GM19025 (cell line): ENCODE data around the gene ZMIZ1.

ENCODE experiments used
- ATAC-seq: cut with Tn5 transposase; IDR thresholded peaks from one replicate; pipeline ENCODE4 v1.9.1; 2021; ENCODE audit warnings: mild to moderate bottlenecking, low read depth, moderate library complexity; ENCODE audit not compliant: unreplicated experiment

ZMIZ1 gene

DNA sequence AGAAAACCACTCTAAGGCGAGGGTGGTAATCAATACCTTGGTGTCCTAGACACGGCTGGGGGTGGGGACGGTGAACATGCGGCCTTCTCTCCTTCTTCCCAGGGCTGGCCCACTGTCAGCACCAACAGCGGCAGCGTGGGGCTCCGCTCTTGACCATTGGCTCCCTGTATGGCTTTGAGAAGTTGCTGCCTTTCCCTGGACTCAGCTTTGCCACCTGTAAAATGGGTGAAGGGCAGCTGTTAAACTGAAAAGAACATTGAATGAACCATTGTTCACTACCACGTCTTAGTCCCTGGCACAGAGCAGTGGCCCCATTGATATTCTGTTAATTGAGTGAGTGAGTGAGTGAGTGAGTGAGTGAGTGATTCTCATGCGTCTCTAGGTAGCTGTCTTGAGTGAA lies 95.3 kb downstream of the ZMIZ1 start:
- no peak for ATAC-seq

DNA sequence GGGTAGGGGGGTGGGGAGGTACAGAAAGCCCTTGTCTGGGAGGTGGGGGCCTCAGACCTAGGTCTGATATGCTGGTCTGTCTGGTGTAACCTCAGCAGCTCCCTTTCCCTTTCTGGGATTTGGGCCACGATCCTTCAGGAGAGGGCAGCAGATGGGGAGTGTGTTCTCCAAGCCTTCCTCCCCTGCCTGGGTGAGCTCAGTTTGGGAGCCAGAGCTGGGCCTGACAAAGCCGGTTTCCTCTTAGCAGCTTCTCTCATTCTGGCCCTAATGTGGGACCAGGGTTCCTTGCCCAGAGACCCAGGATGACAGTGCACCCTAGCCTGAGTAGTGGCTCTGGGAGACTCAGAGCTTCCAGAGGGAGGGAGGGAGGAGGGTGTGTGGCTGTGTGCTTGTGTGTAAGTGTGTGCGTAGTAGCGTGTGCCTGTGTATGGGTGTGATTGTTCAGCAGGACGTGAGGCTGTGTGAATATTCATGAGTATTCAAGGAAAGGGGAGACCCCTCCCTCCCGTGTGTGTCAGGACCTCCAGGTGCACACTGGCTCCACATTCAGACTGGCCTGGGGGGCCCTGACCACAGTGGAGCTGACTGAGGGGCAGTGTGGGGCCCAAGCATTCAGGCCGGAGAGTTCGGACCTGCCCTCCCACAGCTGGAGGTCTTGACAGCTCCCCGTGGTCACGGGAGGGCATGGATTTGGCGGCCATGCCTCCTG lies 96.5 kb downstream of the ZMIZ1 start:
- no peak for ATAC-seq

DNA sequence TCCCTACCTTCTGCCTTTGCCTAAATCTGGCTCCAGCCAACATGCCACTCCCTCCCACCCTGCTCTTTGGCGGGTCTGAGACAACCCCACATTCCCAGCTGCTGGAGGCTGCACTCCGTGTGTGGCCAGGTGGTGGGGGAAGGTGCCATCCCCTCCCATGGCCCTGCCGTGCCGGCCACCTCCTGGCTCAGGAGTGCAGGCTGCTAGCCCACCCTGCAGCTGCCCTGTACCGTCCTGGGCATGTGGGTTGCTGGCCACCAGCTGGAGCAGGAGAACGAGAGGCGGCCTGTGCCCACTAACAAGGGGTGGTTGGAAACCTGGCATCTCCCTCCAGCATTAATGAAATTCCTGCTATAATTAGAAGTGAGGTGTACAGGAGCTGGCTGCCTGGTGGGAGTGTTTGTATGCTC lies 97.6 kb downstream of the ZMIZ1 start:
- ATAC-seq, result no peak

DNA sequence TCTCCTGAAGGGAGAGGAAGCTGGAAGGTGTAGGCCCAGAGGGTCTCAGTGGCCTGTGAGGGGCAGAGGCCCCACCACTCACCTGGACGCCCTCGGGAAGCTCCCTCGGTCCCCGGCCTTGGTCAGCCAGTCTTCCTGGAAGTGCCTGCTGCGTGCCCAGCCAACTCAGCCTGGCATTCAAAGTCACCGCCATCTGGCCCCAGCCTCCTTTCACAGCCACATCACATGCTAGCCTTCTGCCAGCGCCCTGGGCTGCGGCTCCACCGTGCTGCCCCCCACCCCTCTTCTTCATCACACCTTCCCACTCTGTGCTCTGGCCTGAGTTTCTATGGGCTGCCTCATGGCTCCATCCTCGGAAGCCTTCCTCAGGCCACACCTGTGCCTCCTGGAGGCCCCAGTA lies 98.0 kb downstream of the ZMIZ1 start:
- no peak for ATAC-seq

DNA sequence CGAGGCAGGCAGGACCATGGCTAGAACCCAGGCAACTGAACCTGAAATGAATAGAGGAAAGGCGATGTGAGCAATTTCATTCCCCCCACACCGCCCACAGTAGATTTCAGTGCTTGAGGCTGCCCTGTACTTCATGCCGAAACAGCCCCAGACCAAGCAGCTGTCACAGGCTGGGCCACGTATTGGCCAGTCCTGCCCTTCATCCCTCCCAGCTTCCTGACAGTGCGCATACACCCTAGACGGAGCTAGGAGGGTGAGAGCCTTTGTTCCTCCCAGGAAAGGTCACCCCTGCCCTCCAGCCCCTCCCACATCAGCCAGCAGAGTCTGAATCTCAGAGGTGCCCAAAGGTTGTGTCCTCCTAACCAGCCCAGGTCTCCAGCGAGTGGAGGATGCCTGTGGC lies 98.8 kb downstream of the ZMIZ1 start:
- ATAC-seq, result no peak

DNA sequence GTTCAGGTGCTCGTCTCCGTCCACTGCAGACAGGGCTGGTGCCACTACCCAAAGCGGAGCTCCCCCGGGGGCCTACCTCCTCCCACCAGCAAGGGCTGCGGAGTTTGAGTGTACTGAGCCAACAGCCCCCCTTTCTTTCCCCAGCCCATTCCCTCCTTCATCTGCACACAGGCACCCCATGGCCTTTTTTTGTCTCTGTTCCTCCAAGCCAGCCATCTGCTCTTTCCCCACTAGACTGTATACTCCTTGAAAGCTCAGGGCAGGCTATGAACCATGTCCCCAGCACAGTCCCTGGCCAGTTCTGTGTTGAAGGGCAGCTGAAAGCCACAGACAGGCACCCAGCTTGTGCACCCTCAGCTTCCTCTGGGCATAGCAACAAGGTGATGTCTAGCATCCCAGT lies 99.4 kb downstream of the ZMIZ1 start:
- no peak for ATAC-seq

DNA sequence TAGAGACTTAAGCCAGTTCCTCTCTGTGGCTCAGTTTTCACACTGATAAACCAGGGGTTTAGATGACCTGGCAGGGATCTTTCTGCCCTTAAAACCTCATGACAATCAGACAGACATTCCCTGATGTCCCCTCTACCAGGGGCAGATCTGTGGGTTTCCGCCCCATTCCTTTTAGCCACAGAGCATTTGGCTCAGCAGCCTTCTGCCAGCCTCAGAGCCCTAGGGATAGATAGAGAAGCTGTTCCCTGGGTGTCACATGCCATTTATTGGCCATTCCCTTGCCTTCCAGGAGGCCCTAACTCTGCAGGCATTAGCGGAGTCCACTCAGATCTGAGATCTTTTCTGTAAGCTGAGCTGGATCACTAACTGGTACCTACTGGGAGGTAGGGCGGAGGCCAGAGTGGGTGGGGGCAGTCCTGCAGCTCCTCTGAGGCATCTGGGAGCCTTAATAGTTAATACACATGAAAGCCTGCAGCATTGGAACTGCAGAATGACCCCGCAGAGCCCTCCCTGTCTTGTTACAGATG lies 101.5 kb downstream of the ZMIZ1 start:
- no peak for ATAC-seq

DNA sequence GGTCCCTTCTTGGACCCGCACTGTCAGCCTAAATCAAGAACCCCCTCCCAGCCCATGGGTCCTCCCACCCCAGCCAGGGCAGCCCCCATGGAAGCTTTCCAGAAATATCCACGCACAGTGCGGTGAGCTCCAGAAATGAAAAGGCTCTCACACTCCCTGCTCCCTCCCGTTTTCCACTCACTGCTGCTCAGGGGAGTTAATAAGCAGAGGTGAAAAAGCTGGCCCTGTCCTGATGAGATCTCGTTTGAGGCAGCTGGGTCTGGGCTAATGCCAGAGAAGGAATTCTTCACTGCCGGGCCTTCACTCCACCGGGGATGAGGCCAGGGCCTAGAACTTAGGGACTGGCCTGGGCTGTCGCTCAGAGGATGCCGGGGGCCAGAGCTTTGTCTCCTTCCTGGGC lies 102.2 kb downstream of the ZMIZ1 start:
- no peak for ATAC-seq

DNA sequence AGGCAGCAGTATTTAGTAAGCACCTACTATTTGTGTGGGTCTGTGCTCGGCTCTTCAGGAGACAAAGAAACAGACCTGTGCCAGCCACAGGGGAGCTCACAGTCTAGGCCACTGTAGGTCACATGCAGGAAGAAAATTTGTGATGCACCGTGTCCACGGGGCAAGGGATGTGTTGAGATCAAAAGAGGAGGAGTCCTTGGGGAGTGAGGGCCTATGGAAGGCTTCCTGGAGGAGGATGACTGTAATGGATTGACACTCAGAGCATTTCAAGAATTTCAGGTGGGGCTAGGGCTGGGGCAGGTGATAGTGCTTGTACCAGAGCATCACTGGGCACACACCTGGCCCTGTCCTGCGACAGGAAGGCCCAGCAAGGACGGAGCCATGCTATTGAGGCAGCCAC lies 102.7 kb downstream of the ZMIZ1 start:
- no peak for ATAC-seq

DNA sequence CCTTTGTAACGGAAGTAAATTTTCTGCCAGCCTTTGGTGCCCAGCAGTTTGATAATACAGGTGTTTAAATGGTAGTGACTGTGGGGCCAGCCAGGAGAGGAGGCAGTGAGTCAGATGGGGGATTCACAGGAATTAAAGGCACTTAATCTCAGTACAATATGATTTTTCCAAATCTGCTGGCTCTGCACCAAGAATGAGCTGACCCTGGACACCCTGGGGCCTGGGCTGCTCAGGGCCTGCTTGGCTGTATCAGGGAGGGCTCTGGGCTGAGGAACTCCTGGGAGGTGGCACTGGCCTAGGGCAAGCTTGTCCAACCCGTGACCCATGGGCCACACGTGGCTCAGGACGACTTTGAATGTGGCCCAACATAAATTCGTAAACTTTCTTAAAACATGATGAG lies 104.1 kb downstream of the ZMIZ1 start:
- no peak for ATAC-seq

DNA sequence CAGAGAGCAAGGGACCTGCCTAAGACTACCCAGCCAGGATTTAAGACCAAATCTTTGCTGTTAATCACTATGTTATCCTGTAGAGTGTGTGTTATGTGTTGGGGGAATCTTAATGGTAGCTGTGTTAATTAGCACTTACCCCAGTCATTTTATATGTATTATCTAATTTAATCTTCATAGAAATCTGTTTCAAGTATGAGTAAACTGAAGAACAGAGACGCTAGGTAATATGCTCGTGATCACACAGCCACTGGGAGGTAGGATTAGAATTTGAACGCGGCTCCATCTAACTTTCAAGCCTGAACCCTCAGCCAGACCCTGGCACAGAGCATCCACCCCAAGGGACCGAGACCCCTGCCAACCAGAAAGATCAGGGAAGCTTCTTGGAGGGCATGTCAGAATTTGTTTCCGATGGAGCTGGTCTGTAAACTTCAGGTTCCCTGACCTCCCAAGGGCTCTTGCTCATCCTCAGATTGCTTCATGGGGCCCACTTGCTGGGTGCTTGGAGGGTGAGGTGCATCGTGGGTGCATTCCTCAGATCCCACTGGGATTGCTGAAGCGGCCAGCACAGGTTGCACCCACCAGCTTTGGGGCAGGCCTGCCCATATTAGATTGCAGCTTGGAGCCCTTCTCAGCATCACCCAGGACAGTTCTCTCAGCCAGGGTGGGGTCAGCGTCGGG lies 105.0 kb downstream of the ZMIZ1 start:
- ATAC-seq, result no peak

DNA sequence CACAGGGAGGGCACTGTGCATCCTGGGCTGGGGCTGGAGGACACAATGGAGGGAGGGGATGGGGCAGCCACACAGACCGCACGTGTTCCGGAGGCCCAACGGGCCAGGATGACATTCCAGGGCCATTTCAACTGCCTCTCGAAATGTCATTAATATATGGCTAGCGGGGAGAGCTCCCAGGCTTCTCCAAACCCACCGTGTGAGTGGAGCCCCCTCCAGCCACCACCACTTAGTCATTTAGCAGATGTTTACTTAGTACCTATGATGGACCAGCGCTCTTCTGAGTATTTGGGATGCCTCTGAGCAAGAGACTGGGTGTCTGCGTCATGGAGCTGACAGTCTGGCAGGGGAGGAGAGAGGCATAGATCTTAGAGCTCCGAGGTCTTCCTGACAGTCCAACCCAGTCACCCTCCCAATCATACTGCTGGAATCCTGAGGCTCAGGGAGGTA lies 107.3 kb downstream of the ZMIZ1 start:
- no peak for ATAC-seq

DNA sequence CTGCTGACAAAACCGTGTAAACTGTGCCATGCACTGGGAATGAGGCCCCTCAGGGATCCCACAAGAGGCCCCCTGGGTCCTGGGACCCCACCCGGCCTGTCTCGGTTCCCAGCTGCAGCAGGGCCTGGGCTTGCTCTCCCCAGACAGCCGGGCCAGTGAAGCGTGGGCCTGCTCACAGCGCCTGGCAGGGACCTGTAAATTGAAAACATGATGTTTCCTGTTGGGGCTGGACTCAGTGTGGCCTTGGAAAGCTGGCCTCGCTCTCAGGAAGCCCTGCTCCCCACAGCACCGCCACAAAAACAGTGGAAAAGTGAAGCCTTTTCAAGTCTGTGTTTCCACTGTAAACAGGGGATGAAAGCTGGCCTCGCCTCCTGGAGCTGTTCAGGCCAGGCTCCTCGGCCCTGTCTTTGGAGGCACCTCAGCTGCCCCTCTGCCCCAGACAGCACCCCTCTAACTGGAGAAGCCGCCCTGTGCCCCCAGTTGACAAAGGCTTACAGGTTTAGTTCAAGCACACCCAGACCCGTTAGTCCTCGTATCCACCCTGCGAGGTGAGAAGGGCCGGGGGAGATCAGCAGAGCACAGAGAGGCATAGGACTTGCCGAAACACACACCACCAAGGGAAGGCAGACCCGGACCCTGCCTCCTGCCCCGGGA lies 108.3 kb downstream of the ZMIZ1 start:
- no peak for ATAC-seq

DNA sequence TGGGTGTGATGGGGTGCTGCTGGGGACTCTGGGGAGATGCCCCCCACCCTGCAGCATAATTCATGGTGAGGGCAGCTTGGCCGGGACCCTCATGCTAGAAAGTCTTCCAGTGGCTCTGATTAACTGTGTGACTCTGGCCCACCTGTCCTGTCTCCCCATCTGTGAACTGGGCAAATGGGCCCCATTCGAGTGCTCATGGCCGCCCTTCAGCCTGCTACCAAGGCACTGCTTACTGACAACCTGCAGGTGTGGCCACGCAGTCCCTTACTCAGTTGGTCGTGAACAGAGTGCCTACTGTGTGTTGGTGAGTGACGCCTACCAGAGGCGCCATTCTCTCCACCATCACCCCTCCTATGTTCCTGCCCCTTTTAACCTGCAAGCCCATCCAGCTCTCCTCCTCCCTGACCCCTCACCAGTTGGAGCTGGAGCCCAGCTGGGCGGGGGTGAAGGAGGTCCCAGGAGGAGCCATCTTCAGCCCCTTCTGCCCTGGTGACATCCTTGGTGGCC lies 109.4 kb downstream of the ZMIZ1 start:
- ATAC-seq, result no peak

DNA sequence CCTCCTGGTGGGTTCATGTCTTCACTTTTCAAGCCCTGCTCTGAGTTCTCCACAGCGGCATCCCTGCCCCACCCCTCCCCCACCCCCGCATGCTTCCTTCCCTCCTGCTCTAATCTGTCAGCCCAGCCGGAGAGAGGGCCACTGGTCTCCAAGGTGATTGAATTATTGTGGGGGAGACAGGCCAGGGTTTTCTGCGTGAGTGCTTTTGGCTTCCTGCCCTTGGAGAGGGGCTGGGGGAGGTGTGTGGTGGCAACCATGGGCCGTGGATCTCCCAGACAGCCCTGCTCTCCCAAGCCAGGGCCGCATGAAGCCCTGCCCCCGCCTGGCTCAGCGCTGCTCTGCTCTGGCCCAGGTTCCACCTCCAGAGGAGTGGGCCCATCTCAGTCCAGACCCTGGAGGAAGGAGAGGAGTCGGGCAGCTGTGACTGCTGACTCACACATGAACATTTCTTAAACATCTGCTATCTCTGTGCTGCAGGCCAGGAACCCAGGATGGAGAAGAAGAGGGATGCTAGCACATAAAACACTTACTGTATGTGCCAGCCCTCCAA lies 109.9 kb downstream of the ZMIZ1 start:
- no peak for ATAC-seq

DNA sequence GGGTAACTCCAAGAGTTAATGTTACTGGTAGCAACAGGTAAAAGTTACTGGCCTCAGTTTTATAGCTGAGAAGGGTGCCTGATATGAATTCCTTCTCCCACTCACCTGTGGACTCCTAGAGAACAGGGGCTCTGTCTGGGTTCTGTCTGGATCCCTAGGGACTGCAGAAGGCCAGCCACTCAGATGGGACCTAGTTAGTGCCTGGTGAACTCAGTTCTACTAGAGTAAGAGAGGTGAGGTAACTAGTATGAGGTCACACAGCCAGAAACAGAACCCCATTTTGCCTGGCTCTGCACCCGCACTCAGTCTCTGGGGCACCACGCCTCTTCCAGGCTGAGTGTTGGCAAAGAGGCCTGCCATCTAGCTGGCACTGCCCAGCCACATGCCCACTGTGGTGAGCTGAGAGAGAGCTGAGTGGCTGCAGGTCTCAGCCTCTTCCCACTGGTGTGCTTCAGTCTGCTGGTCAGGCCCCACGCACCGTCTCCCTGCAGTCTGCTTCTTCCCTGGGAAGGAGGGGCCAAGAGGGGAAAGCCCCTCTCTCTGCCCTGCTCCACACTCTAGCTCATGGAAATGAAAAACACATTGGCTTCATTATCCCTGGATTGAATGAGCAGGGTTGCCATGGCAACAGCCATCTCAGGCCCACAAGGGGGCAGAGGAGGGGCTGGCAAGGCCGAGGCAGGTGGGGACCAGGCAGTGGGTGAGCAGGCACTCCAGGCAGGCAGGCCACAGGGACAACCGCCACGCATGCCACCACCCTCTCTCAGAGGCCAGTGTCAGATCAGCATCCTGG lies 110.6 kb downstream of the ZMIZ1 start:
- ATAC-seq, result no peak

DNA sequence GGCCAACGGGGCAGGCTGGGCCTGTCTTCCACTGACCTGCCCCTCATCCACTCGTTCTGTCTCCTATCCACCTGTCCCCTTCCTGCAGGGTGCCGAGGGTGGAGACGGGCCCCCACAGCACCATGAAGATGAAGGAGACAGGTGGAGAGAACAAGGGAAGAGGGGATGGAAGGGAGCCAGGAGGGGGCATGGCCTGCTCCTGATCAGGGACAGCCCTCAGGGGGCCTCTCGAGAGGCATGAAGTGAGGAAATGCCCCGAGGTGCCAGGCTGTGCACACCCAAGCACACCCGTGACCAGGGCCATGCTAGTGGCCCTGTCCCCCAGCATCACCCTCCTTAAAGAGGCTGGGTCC lies 111.2 kb downstream of the ZMIZ1 start:
- no peak for ATAC-seq

DNA sequence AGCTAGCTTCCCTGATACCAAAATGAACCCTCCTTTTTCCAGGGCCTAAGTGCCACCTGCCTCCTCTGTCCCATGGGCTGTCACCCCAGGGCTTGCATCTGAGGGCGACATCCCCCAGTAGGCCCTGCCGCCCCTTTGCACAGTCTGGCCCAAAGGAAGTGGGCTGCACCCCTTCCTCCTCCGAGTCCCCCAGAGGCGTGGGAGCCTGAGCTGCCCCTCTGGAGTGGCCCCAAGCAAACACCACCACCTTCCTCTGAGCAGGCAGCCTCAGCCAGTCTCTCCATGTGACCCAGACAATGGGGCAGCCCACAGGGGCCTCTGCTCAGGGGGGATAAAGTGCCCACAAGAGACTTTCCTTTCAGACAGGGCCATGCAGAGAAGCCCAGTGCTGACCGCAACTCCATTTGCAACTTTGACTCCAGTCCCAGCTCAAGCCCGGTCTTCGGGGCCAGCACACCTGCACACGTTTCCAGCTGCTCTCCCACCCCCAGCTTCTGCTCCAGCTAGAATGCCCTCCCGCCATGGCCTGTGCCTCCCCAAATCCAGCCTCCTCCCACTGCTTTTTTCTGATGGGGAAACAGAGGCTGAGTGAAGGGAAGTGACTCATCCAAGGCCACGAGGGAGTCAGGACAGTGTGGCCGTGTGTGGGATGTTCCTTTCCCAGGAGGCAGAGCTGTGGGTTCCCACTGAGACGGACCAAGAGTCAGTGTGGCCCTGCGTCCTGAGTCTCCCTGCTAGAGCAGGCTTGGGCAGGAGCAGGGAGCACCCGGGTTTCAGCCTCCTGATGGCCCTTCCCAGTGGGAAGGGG lies 111.9 kb downstream of the ZMIZ1 start:
- no peak for ATAC-seq

DNA sequence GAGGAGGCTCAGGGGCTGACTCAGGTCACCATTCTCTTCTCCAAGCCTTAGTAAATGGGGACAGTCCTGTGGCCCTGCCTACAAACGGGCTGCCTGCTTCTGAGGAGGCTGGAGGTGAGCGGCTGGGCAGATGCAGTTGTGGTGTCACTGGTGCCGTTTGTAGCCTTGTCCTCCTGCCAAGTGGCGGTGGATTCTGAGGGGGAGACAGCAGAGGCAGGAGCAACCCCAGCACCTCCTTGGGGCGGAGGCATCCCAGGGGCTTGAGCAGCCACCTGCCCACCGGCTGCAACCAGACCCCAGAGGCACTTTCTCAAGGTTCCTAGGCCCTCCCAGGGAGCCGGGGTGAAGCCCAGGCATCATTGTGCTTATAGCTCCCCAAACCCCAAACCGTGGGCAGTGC lies 112.5 kb downstream of the ZMIZ1 start:
- no peak for ATAC-seq
